H1 (cell line): Measurements from ENCODE around the gene USH1G. TPM values are rescaled to one million over a fixed set of nuclear protein-coding genes. Genes with fewer than 3 reads are reported as not detected.

Experiments used
- polyA plus RNA-seq, 7 experiments: library from polyadenylated mRNA; depleted of rRNA in 3 of 7; stranded (reverse) in 5 of 7; unstranded in 2 of 7; fragments of >200 nt in 5 of 7; fragments of 200-250 nt in 2 of 7; gene quantifications; 1 replicate in 5 of 7; 2 replicates in 1 of 7; 4 replicates in 1 of 7; pipeline versions ENCODE4 v1.2.1 to v1.2.3, GENCODE V29; 2011 to 2013; ENCODE audit warnings: missing spikeins in 2 of 7, mixed read lengths in 2 of 7
- total RNA-seq: library from RNA; stranded (reverse); fragmentation: NEBNext Ultra II Directional; extraction: Animal tissue kit (Norgen Biotek cat#: 25700); gene quantifications from 2 replicates; pipeline ENCODE4 v1.2.1, GENCODE V29; 2021
- TF ChIP-seq, protein P1 (sequence below): IDR thresholded peaks from 2 replicates; pipeline ENCODE4 v1.6.1; 2012; ENCODE audit warnings: inconsistent platforms

USH1G gene
- total and polyA plus RNA-seq, 2 of the 8 experiments (the other 6 are each of a cell fraction or from before 2014, with no cell fraction given): 1.6 to 4.3 TPM

DNA sequence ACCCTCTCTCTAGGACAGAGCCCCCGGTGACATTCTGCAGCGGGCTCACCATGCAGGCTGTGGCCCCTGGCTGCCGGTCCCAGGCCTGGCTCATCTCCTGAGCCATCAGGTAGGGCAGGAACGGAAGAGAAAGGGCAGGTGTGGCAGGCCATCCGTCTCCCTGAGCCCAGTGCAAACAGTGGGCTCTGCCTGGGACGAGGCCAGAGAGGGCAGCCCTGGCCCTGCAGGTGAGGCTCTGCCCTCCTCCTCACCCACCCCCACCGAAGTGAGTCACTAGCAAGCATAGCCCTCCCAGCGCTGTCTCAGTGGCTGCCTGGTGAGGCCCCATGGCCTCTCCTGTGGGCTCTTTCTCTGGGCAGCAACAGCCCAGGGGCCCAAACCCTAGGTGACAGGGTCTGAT, 27.2 kb upstream of the USH1G start (continued):
- TF ChIP-seq, protein P1, sequence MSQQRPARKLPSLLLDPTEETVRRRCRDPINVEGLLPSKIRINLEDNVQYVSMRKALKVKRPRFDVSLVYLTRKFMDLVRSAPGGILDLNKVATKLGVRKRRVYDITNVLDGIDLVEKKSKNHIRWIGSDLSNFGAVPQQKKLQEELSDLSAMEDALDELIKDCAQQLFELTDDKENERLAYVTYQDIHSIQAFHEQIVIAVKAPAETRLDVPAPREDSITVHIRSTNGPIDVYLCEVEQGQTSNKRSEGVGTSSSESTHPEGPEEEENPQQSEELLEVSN: no peak
